ENCODE data around the gene KIAA1671. TPM values are rescaled to one million over a fixed set of nuclear protein-coding genes. Genes with fewer than 3 reads are reported as not detected.
"Not testable (repeated sequence)": the region's sequence is repeated elsewhere in the genome, so short reads cannot be mapped to it uniquely, and the experiment has no call there.

Gene KIAA1671
- polyA plus RNA-seq, 1 donor from 2014 or later = 3.0 TPM

DNA sequence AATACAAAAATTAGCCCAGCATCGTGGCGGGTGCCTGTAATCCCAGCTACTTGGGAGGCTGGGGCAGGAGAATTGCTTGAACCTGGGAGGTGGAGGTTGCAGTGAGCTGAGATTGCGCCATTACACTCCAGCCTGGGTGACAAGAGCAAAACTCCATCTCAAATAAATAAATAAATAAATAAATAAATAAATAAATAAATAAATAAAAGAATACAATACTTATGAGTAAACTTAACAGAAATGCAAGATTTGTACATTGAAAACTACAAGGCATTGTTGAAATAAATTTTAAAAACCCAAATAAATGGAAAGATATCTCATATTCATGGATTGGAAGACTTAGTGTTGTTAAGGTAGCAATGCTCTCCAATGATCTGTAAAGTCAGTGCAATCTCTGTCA, 45.4 kb upstream of the KIAA1671 start:
- H3K27ac ChIP-seq (ENCODE audit: low read length); H3K9me3 ChIP-seq (ENCODE audit: low read length); H3F3A ChIP-seq (ENCODE audit: insufficient read depth, low read length, poor library complexity, severe bottlenecking); H3K4me3 ChIP-seq (ENCODE audit: low read length); H3K9ac ChIP-seq (ENCODE audit: low read length); H3K36me3 ChIP-seq (ENCODE audit: insufficient read depth, low read length); H3K4me2 ChIP-seq (ENCODE audit: low read length); H2AFZ ChIP-seq (ENCODE audit: low read depth, low read length); H3K9me2 ChIP-seq (ENCODE audit: insufficient read depth, low read length); H3K79me2 ChIP-seq (replicated peaks; ENCODE audit: insufficient read depth, low read length); H3K27me3 ChIP-seq (ENCODE audit: insufficient read depth, low read depth, low read length); H4K20me1 ChIP-seq (ENCODE audit: insufficient read depth): not testable (repeated sequence)

DNA sequence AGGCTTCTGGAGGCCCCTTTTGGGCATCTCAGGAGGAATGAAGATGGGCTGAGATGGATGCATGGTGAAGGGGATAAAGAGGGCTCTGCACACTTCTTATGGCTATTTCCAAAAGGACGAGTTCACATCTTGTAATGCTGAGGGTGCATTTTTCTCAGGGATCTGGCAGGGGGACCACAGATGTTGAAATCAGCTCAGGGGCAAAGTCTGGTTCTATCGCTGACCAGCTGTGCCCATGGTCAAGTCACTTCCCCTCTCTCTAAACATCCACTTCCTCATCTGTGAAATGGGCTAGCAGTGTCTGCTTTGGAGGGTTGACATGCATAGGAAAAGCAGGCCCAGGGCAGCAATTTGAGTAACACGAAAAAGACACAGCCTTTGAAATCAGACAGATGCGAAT, 32.5 kb upstream of the KIAA1671 start:
- Histone ChIP-seq H3K4me2 (ENCODE audit: low read length) (no peak overlapping the region), H3K9ac (ENCODE audit: low read length) (no peak overlapping the region), H3K27me3 (ENCODE audit: insufficient read depth, low read depth, low read length) (no peaks in the 10 kb centered on the region), H3K36me3 (ENCODE audit: insufficient read depth, low read length) (no peaks in the 10 kb centered on the region), H2AFZ (ENCODE audit: low read depth, low read length) (no peak overlapping the region), H3K79me2 (replicated peaks; ENCODE audit: insufficient read depth, low read length) (no peaks in the 10 kb centered on the region), H3K4me3 (ENCODE audit: low read length) (no peak overlapping the region), H4K20me1 (ENCODE audit: insufficient read depth) (no peaks in the 10 kb centered on the region), H3F3A (ENCODE audit: insufficient read depth, low read length, poor library complexity, severe bottlenecking) (no peaks in the 10 kb centered on the region), H3K9me3 (ENCODE audit: low read length) (no peaks in the 10 kb centered on the region), H3K27ac (ENCODE audit: low read length) (no peak overlapping the region), H3K9me2 (ENCODE audit: insufficient read depth, low read length) (no peaks in the 10 kb centered on the region)
- TF ChIP-seq, protein P1, sequence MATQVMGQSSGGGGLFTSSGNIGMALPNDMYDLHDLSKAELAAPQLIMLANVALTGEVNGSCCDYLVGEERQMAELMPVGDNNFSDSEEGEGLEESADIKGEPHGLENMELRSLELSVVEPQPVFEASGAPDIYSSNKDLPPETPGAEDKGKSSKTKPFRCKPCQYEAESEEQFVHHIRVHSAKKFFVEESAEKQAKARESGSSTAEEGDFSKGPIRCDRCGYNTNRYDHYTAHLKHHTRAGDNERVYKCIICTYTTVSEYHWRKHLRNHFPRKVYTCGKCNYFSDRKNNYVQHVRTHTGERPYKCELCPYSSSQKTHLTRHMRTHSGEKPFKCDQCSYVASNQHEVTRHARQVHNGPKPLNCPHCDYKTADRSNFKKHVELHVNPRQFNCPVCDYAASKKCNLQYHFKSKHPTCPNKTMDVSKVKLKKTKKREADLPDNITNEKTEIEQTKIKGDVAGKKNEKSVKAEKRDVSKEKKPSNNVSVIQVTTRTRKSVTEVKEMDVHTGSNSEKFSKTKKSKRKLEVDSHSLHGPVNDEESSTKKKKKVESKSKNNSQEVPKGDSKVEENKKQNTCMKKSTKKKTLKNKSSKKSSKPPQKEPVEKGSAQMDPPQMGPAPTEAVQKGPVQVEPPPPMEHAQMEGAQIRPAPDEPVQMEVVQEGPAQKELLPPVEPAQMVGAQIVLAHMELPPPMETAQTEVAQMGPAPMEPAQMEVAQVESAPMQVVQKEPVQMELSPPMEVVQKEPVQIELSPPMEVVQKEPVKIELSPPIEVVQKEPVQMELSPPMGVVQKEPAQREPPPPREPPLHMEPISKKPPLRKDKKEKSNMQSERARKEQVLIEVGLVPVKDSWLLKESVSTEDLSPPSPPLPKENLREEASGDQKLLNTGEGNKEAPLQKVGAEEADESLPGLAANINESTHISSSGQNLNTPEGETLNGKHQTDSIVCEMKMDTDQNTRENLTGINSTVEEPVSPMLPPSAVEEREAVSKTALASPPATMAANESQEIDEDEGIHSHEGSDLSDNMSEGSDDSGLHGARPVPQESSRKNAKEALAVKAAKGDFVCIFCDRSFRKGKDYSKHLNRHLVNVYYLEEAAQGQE (IDR thresholded peaks at IDR 0.05; ENCODE audit: borderline replicate concordance) = no peak
- TF ChIP-seq TAF1 (IDR thresholded peaks at IDR 0.05; ENCODE audit: low read depth) = no peak
- no peak for TF ChIP-seq CTCF (IDR thresholded peaks at IDR 0.05; ENCODE audit: poor library complexity, severe bottlenecking)
- TF ChIP-seq EZH2 (IDR thresholded peaks at IDR 0.05; ENCODE audit: borderline replicate concordance, insufficient read depth, low read length, poor library complexity, severe bottlenecking) = no peak
- no peak for TF ChIP-seq MXI1 (conservative IDR thresholded peaks at IDR 0.05; ENCODE audit: poor library complexity, severe bottlenecking)
- TF ChIP-seq RAD21 (conservative IDR thresholded peaks at IDR 0.05) = no peak
- no peak for TF ChIP-seq POLR2AphosphoS5 (IDR thresholded peaks at IDR 0.05)
- TF ChIP-seq EP300 (conservative IDR thresholded peaks at IDR 0.05; ENCODE audit: poor library complexity, severe bottlenecking) = no peak
- no peak for TF ChIP-seq SMC3 (conservative IDR thresholded peaks at IDR 0.05; ENCODE audit: poor library complexity)
